Neural cell (in vitro differentiated cells): ENCODE results near the gene SDCCAG8. TPM values are rescaled to one million over a fixed set of nuclear protein-coding genes. Genes with fewer than 3 reads are reported as not detected.

Experiments
- H2AFZ ChIP-seq: fragments of 200-600, 300-800 bp; sonication (generic), shearing (Covaris generic); 2 replicates; pipeline ENCODE4 v1.6.0; 2014; ENCODE audit warnings: low read depth, mild to moderate bottlenecking, antibody characterized with exemption, low read length, moderate library complexity
- H3F3A ChIP-seq: fragments of 200-600 bp; shearing (Covaris generic); 2 replicates; pipeline ENCODE4 v1.6.1; 2016; ENCODE audit warnings: mild to moderate bottlenecking, moderate library complexity, mixed read lengths, antibody characterized with exemption, low read length; ENCODE audit not compliant: insufficient read depth, poor library complexity, severe bottlenecking
- H3K27ac ChIP-seq: fragments of 200-600, 300-800 bp; sonication (generic), shearing (Covaris generic); 2 replicates; pipeline ENCODE4 v1.5.1; 2014; ENCODE audit warnings: mild to moderate bottlenecking, low read length, moderate library complexity
- H3K27me3 ChIP-seq: fragments of 300-800, 200-600 bp; sonication (generic), shearing (Covaris generic); 2 replicates; pipeline ENCODE4 v1.6.0; 2014; ENCODE audit warnings: mild to moderate bottlenecking, low read depth, low read length, moderate library complexity; ENCODE audit not compliant: insufficient read depth
- H3K36me3 ChIP-seq: fragments of 300-800, 200-600 bp; sonication (generic), shearing (Covaris generic); 2 replicates; pipeline ENCODE4 v1.5.1; 2014; ENCODE audit warnings: mild to moderate bottlenecking, antibody characterized with exemption, low read length, moderate library complexity; ENCODE audit not compliant: insufficient read depth
- H3K4me2 ChIP-seq: fragments of 300-800, 200-600 bp; sonication (generic), shearing (Covaris generic); 2 replicates; pipeline ENCODE4 v1.6.0; 2014; ENCODE audit warnings: mild to moderate bottlenecking, low read length
- H3K4me3 ChIP-seq: fragments of 300-800, 200-600 bp; sonication (generic), shearing (Covaris generic); 2 replicates; pipeline ENCODE4 v1.5.1; 2014; ENCODE audit warnings: mild to moderate bottlenecking, low read length, moderate library complexity
- H3K79me2 ChIP-seq: fragments of 200-600 bp; shearing (Covaris generic); replicated peaks from 2 replicates; pipeline ENCODE4 v1.6.0; 2014; ENCODE audit warnings: mild to moderate bottlenecking, low read length, moderate library complexity; ENCODE audit not compliant: insufficient read depth
- H3K9ac ChIP-seq: fragments of 300-800, 200-600 bp; sonication (generic), shearing (Covaris generic); 2 replicates; pipeline ENCODE4 v1.6.1; 2016; ENCODE audit warnings: mild to moderate bottlenecking, low read length, mixed read lengths
- H3K9me2 ChIP-seq: fragments of 200-600 bp; shearing (Covaris generic); 2 replicates; pipeline ENCODE4 v1.6.1; 2016; ENCODE audit warnings: mild to moderate bottlenecking, low read length, mixed read lengths; ENCODE audit not compliant: insufficient read depth
- H3K9me3 ChIP-seq: fragments of 200-600, 300-800 bp; sonication (generic), shearing (Covaris generic); 2 replicates; pipeline ENCODE4 v1.6.1; 2016; ENCODE audit warnings: mild to moderate bottlenecking, mixed run types, low read length, moderate library complexity, mixed read lengths
- H4K20me1 ChIP-seq: fragments of 200-600 bp; shearing (Covaris generic); 2 replicates; pipeline ENCODE4 v1.6.1; 2016; ENCODE audit warnings: mild to moderate bottlenecking, mixed run types; ENCODE audit not compliant: insufficient read depth
- EP300 ChIP-seq: fragments of 450-650 bp; conservative IDR thresholded peaks from 2 replicates; pipeline ENCODE4 v1.6.1; 2014; ENCODE audit warnings: antibody characterized with exemption, mild to moderate bottlenecking, moderate library complexity; ENCODE audit not compliant: poor library complexity, severe bottlenecking
- EZH2 ChIP-seq: fragments of 200-600, 300-800 bp; shearing (Covaris generic), sonication (generic); IDR thresholded peaks from 2 replicates; pipeline ENCODE4 v1.6.1; 2014; ENCODE audit warnings: antibody characterized with exemption, low read length, borderline replicate concordance, mild to moderate bottlenecking; ENCODE audit not compliant: insufficient read depth, poor library complexity, severe bottlenecking
- MXI1 ChIP-seq: fragments of 450-650 bp; conservative IDR thresholded peaks from 2 replicates; pipeline ENCODE4 v1.6.1; 2014; ENCODE audit warnings: antibody characterized with exemption, mild to moderate bottlenecking; ENCODE audit not compliant: poor library complexity, severe bottlenecking
- POLR2AphosphoS5 ChIP-seq: IDR thresholded peaks from 2 replicates; pipeline ENCODE4 v1.6.1; 2012
- RAD21 ChIP-seq: fragments of 450-650 bp; conservative IDR thresholded peaks from 2 replicates; pipeline ENCODE4 v1.6.1; 2014; ENCODE audit warnings: antibody characterized with exemption, mild to moderate bottlenecking, moderate library complexity
- SMC3 ChIP-seq: fragments of 450-650 bp; conservative IDR thresholded peaks from 2 replicates; pipeline ENCODE4 v1.6.1; 2014; ENCODE audit warnings: antibody characterized with exemption, mild to moderate bottlenecking, moderate library complexity; ENCODE audit not compliant: poor library complexity
- TAF1 ChIP-seq: IDR thresholded peaks from 2 replicates; pipeline ENCODE4 v1.6.1; 2012; ENCODE audit warnings: low read depth
- polyA plus RNA-seq: library from polyadenylated mRNA; depleted of rRNA; stranded (reverse); fragments of >200 nt; gene quantifications from 2 replicates; pipeline ENCODE4 v1.2.3, GENCODE V29; 2014
- TF ChIP-seq, protein P1 (sequence below): IDR thresholded peaks from 2 replicates; pipeline ENCODE4 v1.6.1; 2012; ENCODE audit warnings: borderline replicate concordance
- TF ChIP-seq, protein P2 (sequence below): fragments of 450-650 bp; IDR thresholded peaks from 2 replicates; pipeline ENCODE4 v1.5.1; 2014; ENCODE audit warnings: antibody characterized with exemption, mild to moderate bottlenecking, moderate library complexity; ENCODE audit not compliant: poor library complexity, severe bottlenecking

Gene SDCCAG8
- polyA plus RNA-seq, 1 donor from 2014 or later = 32.2 TPM

GRCh38 chr1:243270097-243270864 is 14.4 kb downstream of the SDCCAG8 start:
- H3K9ac ChIP-seq = no peak overlapping the region

GRCh38 chr1:243271996-243272395 is 16.2 kb downstream of the SDCCAG8 start:
- Histone ChIP-seq H3K27ac (no peak overlapping the region), H3K9ac (no peak overlapping the region), H3K4me2 (no peak overlapping the region)

More at GRCh38 chr1:243270097-243270864, 14.4 kb downstream of the SDCCAG8 start:
- no peak for TF ChIP-seq TAF1
- no peak for TF ChIP-seq EZH2
- no peak overlapping the region for H3K4me2 ChIP-seq
- H3F3A ChIP-seq = no peaks in the 10 kb centered on the region
- no peak overlapping the region for H2AFZ ChIP-seq
- no peaks in the 10 kb centered on the region for H3K27me3 ChIP-seq
- H3K9me3 ChIP-seq = no peaks in the 10 kb centered on the region
- H4K20me1 ChIP-seq = no peaks in the 10 kb centered on the region
- H3K4me3 ChIP-seq = no peak overlapping the region
- no peaks in the 10 kb centered on the region for H3K36me3 ChIP-seq
- no peak overlapping the region for H3K27ac ChIP-seq
- H3K79me2 ChIP-seq = no peaks in the 10 kb centered on the region
- H3K9me2 ChIP-seq = no peaks in the 10 kb centered on the region

DNA sequence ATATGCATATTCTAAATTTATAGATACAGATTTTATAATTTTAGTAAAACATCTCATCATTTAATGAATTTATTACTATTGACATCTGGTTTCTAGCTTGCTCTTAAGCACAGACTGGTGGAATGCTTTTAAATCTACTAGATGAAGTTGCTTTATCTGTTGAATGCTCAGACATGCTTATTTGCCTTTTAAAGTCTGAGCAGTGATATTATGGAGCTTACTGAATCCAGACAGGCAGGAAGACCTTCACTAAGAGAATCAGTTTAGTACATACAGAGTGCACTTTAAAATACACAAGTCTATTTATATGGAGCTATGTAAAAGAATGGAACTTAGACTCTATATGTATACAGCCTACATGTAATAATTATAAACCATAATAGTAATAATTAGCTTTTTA is 16.6 kb downstream of the SDCCAG8 start:
- H3K9ac ChIP-seq = no peak overlapping the region
- H3K9me2 ChIP-seq = no peaks in the 10 kb centered on the region
- peaks cover 4% of the 10 kb centered on the region for H3K9me3 ChIP-seq
- no peaks in the 10 kb centered on the region for H3K79me2 ChIP-seq
- no peak for TF ChIP-seq TAF1
- TF ChIP-seq, protein P1, sequence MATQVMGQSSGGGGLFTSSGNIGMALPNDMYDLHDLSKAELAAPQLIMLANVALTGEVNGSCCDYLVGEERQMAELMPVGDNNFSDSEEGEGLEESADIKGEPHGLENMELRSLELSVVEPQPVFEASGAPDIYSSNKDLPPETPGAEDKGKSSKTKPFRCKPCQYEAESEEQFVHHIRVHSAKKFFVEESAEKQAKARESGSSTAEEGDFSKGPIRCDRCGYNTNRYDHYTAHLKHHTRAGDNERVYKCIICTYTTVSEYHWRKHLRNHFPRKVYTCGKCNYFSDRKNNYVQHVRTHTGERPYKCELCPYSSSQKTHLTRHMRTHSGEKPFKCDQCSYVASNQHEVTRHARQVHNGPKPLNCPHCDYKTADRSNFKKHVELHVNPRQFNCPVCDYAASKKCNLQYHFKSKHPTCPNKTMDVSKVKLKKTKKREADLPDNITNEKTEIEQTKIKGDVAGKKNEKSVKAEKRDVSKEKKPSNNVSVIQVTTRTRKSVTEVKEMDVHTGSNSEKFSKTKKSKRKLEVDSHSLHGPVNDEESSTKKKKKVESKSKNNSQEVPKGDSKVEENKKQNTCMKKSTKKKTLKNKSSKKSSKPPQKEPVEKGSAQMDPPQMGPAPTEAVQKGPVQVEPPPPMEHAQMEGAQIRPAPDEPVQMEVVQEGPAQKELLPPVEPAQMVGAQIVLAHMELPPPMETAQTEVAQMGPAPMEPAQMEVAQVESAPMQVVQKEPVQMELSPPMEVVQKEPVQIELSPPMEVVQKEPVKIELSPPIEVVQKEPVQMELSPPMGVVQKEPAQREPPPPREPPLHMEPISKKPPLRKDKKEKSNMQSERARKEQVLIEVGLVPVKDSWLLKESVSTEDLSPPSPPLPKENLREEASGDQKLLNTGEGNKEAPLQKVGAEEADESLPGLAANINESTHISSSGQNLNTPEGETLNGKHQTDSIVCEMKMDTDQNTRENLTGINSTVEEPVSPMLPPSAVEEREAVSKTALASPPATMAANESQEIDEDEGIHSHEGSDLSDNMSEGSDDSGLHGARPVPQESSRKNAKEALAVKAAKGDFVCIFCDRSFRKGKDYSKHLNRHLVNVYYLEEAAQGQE = no peak
- TF ChIP-seq MXI1 = no peak
- no peak for TF ChIP-seq EP300
- no peak for TF ChIP-seq EZH2
- TF ChIP-seq, protein P2, sequence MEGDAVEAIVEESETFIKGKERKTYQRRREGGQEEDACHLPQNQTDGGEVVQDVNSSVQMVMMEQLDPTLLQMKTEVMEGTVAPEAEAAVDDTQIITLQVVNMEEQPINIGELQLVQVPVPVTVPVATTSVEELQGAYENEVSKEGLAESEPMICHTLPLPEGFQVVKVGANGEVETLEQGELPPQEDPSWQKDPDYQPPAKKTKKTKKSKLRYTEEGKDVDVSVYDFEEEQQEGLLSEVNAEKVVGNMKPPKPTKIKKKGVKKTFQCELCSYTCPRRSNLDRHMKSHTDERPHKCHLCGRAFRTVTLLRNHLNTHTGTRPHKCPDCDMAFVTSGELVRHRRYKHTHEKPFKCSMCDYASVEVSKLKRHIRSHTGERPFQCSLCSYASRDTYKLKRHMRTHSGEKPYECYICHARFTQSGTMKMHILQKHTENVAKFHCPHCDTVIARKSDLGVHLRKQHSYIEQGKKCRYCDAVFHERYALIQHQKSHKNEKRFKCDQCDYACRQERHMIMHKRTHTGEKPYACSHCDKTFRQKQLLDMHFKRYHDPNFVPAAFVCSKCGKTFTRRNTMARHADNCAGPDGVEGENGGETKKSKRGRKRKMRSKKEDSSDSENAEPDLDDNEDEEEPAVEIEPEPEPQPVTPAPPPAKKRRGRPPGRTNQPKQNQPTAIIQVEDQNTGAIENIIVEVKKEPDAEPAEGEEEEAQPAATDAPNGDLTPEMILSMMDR = no peak
- TF ChIP-seq RAD21 = no peak
- no peak for TF ChIP-seq POLR2AphosphoS5
- TF ChIP-seq SMC3 = no peak
- peaks cover 5% of the 10 kb centered on the region for H3K36me3 ChIP-seq
- no peaks in the 10 kb centered on the region for H4K20me1 ChIP-seq
- no peak overlapping the region for H3K4me2 ChIP-seq
- no peak overlapping the region for H3K4me3 ChIP-seq
- H3K27me3 ChIP-seq = no peaks in the 10 kb centered on the region
- no peak overlapping the region for H2AFZ ChIP-seq
- no peak overlapping the region for H3K27ac ChIP-seq
- no peaks in the 10 kb centered on the region for H3F3A ChIP-seq

More at GRCh38 chr1:243271996-243272395, 16.2 kb downstream of the SDCCAG8 start:
- no peaks in the 10 kb centered on the region for H3F3A ChIP-seq
- no peaks in the 10 kb centered on the region for H3K79me2 ChIP-seq
- H3K9me2 ChIP-seq = no peaks in the 10 kb centered on the region
- peaks cover under 1% of the 10 kb centered on the region for H3K9me3 ChIP-seq
- no peaks in the 10 kb centered on the region for H3K27me3 ChIP-seq
- TF ChIP-seq TAF1 (no peak), EZH2 (no peak)
- no peaks in the 10 kb centered on the region for H4K20me1 ChIP-seq
- no peak overlapping the region for H3K4me3 ChIP-seq
- no peak overlapping the region for H2AFZ ChIP-seq
- H3K36me3 ChIP-seq = peaks cover 2% of the 10 kb centered on the region
